ENCODE measurements around the gene FCRLB.

- TF ChIP-seq, protein P1, sequence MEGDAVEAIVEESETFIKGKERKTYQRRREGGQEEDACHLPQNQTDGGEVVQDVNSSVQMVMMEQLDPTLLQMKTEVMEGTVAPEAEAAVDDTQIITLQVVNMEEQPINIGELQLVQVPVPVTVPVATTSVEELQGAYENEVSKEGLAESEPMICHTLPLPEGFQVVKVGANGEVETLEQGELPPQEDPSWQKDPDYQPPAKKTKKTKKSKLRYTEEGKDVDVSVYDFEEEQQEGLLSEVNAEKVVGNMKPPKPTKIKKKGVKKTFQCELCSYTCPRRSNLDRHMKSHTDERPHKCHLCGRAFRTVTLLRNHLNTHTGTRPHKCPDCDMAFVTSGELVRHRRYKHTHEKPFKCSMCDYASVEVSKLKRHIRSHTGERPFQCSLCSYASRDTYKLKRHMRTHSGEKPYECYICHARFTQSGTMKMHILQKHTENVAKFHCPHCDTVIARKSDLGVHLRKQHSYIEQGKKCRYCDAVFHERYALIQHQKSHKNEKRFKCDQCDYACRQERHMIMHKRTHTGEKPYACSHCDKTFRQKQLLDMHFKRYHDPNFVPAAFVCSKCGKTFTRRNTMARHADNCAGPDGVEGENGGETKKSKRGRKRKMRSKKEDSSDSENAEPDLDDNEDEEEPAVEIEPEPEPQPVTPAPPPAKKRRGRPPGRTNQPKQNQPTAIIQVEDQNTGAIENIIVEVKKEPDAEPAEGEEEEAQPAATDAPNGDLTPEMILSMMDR (IDR thresholded peaks at IDR 0.05; ENCODE audit: borderline replicate concordance, extremely low read depth, low read length, poor library complexity, severe bottlenecking) = peak; percentile 66
- no peak for TF ChIP-seq EZH2 (IDR thresholded peaks at IDR 0.05; ENCODE audit: borderline replicate concordance, low read depth, low read length, severe bottlenecking)
These were observed 28.4 kb downstream of the FCRLB start, which contains the start of gene DUSP12 for GRCh38 chr1:161749509-161750407.
